OCI-LY1 (cell line): ENCODE measurements around the gene ADARB2.

Source experiments
- CTCF ChIP-seq: fragments of 200-600 bp; sonication (generic), shearing (Covaris generic); IDR thresholded peaks from 2 replicates; pipeline ENCODE4 v1.5.1; 2017; ENCODE audit warnings: mild to moderate bottlenecking, antibody characterized with exemption, low read length, moderate library complexity, mixed read lengths
- EZH2 ChIP-seq: fragments of 200-600 bp; sonication (generic), shearing (Covaris generic); IDR thresholded peaks from 2 replicates; pipeline ENCODE4 v1.8.0; 2017; ENCODE audit warnings: borderline replicate concordance, mixed run types, mild to moderate bottlenecking, antibody characterized with exemption, low read length, moderate library complexity, mixed read lengths

GRCh38 chr10:1274111-1274661, 463.1 kb downstream of the ADARB2 start:
- TF ChIP-seq CTCF: no peak
- TF ChIP-seq EZH2: no peak
